Retinal pigment epithelial cell (primary cell): ENCODE results near the gene FKBP7.

Source experiments
- DNase-seq: peaks from one replicate; pipeline ENCODE4 v3.0.0-alpha.2; 2010; ENCODE audit warnings: low read depth
- H3K4me3 ChIP-seq: 2 replicates; pipeline ENCODE4 v1.5.1; 2011; ENCODE audit warnings: mild to moderate bottlenecking, low read length, control low read depth, moderate library complexity
- TF ChIP-seq, protein P1 (sequence below): conservative IDR thresholded peaks from 2 replicates; pipeline ENCODE4 v1.5.1; 2011; ENCODE audit warnings: low read depth, low read length, control low read depth, inconsistent platforms

The FKBP7 gene

DNA sequence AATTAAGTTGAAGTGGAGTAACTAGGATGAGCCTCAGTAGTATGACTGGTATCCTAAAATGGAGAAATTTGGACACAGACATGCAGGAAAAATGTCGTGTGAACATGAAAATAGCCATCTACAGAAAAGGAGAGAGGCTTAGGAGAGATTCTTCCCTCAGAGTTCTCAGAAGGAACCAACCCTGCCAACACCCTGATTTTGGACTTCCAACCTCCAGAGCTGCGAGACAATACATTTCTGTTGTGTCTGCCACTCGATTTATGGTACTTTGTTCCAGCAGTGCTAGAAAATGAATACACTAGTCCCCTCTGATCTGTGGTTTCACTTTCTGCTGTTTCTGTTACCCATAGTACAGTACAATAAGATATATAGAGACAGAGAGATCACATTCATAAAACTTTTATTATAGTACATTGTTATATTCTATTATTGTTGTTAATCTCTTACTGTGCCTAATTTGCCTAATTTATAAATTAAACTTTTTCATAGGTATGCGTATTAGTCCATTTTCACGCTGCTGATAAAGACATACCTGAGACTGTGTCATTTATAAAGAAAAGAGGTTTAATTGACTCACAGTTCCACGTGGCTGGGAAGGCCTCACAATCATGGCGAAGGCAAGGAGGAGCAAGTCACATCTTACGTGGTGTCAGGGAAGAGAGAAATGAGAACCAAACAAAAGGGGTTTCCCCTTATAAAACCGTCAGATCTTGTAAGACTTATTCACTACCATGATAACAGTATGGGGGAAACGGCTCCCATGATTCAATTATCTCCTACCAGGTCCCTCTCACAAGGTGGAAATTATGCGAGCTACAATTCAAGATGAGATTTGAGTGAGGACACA, 43.1 kb upstream of the FKBP7 start:
- TF ChIP-seq, protein P1, sequence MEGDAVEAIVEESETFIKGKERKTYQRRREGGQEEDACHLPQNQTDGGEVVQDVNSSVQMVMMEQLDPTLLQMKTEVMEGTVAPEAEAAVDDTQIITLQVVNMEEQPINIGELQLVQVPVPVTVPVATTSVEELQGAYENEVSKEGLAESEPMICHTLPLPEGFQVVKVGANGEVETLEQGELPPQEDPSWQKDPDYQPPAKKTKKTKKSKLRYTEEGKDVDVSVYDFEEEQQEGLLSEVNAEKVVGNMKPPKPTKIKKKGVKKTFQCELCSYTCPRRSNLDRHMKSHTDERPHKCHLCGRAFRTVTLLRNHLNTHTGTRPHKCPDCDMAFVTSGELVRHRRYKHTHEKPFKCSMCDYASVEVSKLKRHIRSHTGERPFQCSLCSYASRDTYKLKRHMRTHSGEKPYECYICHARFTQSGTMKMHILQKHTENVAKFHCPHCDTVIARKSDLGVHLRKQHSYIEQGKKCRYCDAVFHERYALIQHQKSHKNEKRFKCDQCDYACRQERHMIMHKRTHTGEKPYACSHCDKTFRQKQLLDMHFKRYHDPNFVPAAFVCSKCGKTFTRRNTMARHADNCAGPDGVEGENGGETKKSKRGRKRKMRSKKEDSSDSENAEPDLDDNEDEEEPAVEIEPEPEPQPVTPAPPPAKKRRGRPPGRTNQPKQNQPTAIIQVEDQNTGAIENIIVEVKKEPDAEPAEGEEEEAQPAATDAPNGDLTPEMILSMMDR, result no peak
- no peak for DNase-seq
- no peak overlapping the region for H3K4me3 ChIP-seq

DNA sequence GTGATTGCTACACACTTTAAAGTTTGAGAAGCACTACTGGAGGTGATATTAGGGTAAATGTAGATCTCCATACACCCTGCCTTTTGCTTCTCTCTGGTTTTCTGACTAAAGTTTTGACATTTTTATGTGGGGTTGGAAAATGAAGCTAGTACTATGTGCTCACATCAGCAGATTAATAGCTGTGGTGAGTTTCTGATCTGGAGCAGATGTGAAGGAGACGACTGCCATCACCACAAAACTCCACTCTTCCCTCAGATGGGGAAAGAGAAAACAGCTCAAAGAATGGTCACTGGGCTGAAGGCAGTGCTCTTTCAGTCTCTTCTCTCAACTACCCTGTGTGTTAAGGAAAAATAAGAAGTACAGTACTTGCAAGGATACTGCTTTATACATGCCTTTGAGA, 39.1 kb upstream of the FKBP7 start:
- DNase-seq, result no peak
- H3K4me3 ChIP-seq, result no peak overlapping the region
- TF ChIP-seq, protein P1, result no peak

DNA sequence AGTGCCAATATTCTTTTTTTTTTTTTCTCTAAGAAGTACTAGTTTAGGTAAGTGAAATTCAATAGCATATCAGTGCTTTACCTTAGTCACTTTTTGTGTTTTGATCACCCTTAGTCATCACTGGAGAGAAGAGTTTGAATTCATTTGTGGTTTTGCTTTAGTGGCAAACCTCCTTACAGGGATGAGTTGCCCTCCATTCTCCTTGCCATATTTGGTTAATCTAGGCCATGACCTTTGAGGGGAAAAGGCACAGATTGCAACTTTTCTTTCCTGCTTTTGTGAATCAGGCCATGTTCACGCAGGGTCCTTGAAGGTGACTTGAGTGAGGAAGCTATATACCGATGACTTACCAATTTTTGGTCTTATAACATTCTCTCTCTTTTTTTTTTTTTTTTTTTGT, 36.3 kb upstream of the FKBP7 start:
- DNase-seq, result no peak
- TF ChIP-seq, protein P1, result no peak
- no peak overlapping the region for H3K4me3 ChIP-seq

DNA sequence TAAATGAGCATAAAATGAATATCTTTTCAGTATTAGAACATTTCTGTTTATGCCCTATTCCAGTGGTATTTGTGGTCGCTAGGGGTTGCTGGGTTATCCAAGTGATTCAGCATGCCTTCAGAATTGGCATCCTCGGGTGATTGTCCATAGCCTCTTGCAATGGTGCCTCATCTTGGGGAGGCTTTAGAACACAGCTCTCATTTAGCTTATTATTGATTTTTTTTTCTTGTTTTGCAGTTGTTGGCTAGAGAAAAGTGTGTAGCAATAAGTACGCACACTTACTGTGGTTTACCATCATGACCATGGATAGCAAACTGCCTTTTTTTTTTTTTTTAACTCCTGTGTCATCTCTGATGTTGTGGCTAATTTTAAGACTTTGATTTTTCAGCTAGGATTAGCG, 35.5 kb upstream of the FKBP7 start:
- TF ChIP-seq, protein P1, result no peak
- no peak for DNase-seq
- no peak overlapping the region for H3K4me3 ChIP-seq

DNA sequence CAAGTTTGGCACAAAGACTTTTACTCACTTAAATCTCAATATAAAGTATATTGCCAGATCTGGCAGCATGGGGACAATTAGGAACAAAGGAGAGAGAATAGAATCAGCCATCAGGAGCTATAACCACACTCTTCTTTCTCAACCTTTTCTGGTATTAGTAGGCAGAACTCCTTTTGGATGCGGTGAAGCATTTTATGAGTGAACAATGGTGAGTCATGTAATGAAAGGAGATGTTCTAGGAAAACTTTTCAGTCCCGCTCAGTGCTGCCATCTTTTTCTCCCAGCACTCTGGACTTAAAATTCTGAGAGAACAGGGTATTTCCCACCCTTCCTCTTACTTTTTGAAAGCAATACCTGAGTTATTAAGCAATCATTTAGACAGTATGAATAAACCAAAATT, 34.1 kb upstream of the FKBP7 start:
- DNase-seq, result no peak
- TF ChIP-seq, protein P1, result no peak
- no peak overlapping the region for H3K4me3 ChIP-seq

DNA sequence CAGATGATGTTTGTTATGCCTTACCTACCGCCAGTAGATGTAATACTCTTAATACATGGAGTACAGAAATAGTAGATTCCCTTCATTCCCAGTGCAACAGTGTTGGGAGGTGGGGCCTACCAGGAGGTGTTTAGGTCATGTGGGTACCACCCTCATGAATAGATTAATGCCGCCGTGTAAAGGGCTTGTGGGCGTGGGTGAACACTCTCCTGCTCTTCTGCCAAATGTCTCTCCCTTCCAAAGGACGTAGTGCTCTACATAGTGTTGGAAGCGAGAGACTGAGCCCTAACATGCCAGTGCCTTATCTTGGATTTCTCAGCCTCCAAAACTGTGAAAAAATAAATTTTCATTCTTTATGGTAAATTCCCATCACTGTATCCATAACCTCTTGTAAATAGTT, 32.0 kb upstream of the FKBP7 start:
- no peak overlapping the region for H3K4me3 ChIP-seq
- TF ChIP-seq, protein P1, result no peak
- DNase-seq, result no peak

DNA sequence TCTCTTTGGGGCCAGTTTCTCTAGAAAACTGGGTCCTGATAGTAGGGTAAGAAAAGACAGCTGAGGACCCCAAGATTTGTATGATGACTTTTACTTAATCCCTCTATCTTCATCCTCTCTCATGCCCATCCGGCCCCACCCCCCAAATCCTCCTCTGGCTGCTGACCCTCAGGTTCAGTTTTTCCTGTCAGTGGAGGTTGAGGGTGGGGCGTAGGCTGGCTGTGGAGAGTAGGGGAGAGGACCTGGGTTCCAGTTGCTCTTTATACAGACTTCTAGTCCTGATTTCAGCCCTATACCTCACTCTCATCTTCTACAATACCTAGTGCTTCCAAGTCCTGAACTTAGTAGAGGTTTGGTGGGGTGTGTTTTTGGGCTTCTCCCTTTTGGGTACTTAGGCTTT, 30.2 kb upstream of the FKBP7 start:
- H3K4me3 ChIP-seq, result no peak overlapping the region
- TF ChIP-seq, protein P1, result no peak
- no peak for DNase-seq
